GM23248 (cell line): ENCODE results near the gene MGP. TPM values are rescaled to one million over a fixed set of nuclear protein-coding genes. Genes with fewer than 3 reads are reported as not detected.

ENCODE experiments used
- DNase-seq: peaks from one replicate; pipeline ENCODE4 v3.0.0-alpha.2; 2015
- H2AFZ ChIP-seq: fragments of 200-600 bp; sonication (generic); 2 replicates; pipeline ENCODE4 v1.6.1; 2016; ENCODE audit warnings: antibody characterized with exemption
- H3F3A ChIP-seq: fragments of 200-600 bp; sonication (generic); 2 replicates; pipeline ENCODE4 v1.6.1; 2016; ENCODE audit warnings: mild to moderate bottlenecking, antibody characterized with exemption, mixed run types; ENCODE audit not compliant: insufficient read depth
- H3K27ac ChIP-seq: fragments of 200-600 bp; sonication (generic); 2 replicates; pipeline ENCODE4 v1.5.1; 2016; ENCODE audit warnings: mild to moderate bottlenecking
- H3K27me3 ChIP-seq: fragments of 200-600 bp; sonication (generic); replicated peaks from 2 replicates; pipeline ENCODE4 v1.6.1; 2016; ENCODE audit warnings: mild to moderate bottlenecking; ENCODE audit not compliant: insufficient read depth
- H3K36me3 ChIP-seq: fragments of 200-600 bp; sonication (generic); 2 replicates; pipeline ENCODE4 v1.6.1; 2016; ENCODE audit warnings: low read depth, mild to moderate bottlenecking
- H3K4me1 ChIP-seq: fragments of 200-600 bp; sonication (generic); 2 replicates; pipeline ENCODE4 v1.6.1; 2016; ENCODE audit warnings: mild to moderate bottlenecking; ENCODE audit not compliant: insufficient read depth
- H3K4me2 ChIP-seq: fragments of 200-600 bp; sonication (generic); one replicate; pipeline ENCODE4 v1.6.1; 2016; ENCODE audit warnings: mild to moderate bottlenecking; ENCODE audit not compliant: unreplicated experiment
- H3K4me3 ChIP-seq: fragments of 200-600 bp; sonication (generic); 2 replicates; pipeline ENCODE4 v1.5.1; 2016; ENCODE audit warnings: mild to moderate bottlenecking
- H3K79me2 ChIP-seq: fragments of 200-600 bp; sonication (generic); 2 replicates; pipeline ENCODE4 v1.6.1; 2016; ENCODE audit warnings: mild to moderate bottlenecking; ENCODE audit not compliant: insufficient read depth
- H3K9ac ChIP-seq: fragments of 200-600 bp; sonication (generic); 2 replicates; pipeline ENCODE4 v1.6.1; 2016; ENCODE audit warnings: mild to moderate bottlenecking
- H3K9me2 ChIP-seq: fragments of 200-600 bp; sonication (generic); 2 replicates; pipeline ENCODE4 v1.6.1; 2016; ENCODE audit warnings: mixed run types, mild to moderate bottlenecking, moderate library complexity; ENCODE audit not compliant: insufficient read depth
- H3K9me3 ChIP-seq: fragments of 200-600 bp; sonication (generic); one replicate; pipeline ENCODE4 v1.6.1; 2017; ENCODE audit warnings: low read depth
- H4K20me1 ChIP-seq: fragments of 200-600 bp; sonication (generic); 2 replicates; pipeline ENCODE4 v1.6.0; 2016; ENCODE audit not compliant: insufficient read depth
- EZH2 ChIP-seq: fragments of 200-600 bp; sonication (generic); IDR thresholded peaks from 2 replicates; pipeline ENCODE4 v1.6.1; 2018; ENCODE audit warnings: antibody characterized with exemption, mild to moderate bottlenecking; ENCODE audit not compliant: insufficient read depth, poor library complexity, severe bottlenecking
- EZH2phosphoT487 ChIP-seq: fragments of 200-600 bp; sonication (generic); IDR thresholded peaks from 2 replicates; pipeline ENCODE4 v1.6.1; 2018; ENCODE audit warnings: antibody characterized with exemption, moderate library complexity, mild to moderate bottlenecking, low read depth; ENCODE audit not compliant: insufficient read depth
- WGBS, 2 experiments: methylation state at CpG; one replicate each; pipeline ENCODE4 v1.1.6; 2015 to 2017; ENCODE audit warnings: low lambda C conversion rate in 2 of 2, low coverage in 1 of 2; ENCODE audit errors: missing lambda C conversion rate in 2 of 2; 5-methylcytosine and 5-hydroxymethylcytosine counted together
- in situ Hi-C: fragments of 300-500 bp; cut with MboI; formaldehyde crosslinking; loops from 2 replicates; pipeline ENCODE4 v1.15.0; 2020
- polyA plus RNA-seq: library from polyadenylated mRNA; unstranded; fragments of >200 nt; fragmentation: Nextera tagmentation; extraction: Ambion mirVana; gene quantifications from 2 replicates; pipeline ENCODE4 v1.2.1, GENCODE V29; 2016
- total RNA-seq: library from RNA; depleted of rRNA; stranded (reverse); fragments of >200 nt; shearing (Covaris generic); gene quantifications from 2 replicates; pipeline ENCODE4 v1.2.3, GENCODE V29; 2014

Gene MGP
- total and polyA plus RNA-seq, 2 experiments from 2014 or later: 0.86 to 1.3 TPM

GRCh38 chr12:14871886-14872285 lies 13.8 kb downstream of the MGP start:
- TF ChIP-seq EZH2phosphoT487 (no peak), EZH2 (no peak)
- no peak for DNase-seq
- no peaks in the 10 kb centered on the region for H3K27me3 ChIP-seq
- in situ Hi-C loops: no loop called here
- H3K4me3 ChIP-seq: no peak overlapping the region
- H3K4me1 ChIP-seq: no peaks in the 10 kb centered on the region
- no peak overlapping the region for H3K4me2 ChIP-seq
- H3K9ac ChIP-seq: no peak overlapping the region
- H3F3A ChIP-seq: no peaks in the 10 kb centered on the region
- no peak overlapping the region for H2AFZ ChIP-seq
- no peaks in the 10 kb centered on the region for H3K9me3 ChIP-seq
- no peaks in the 10 kb centered on the region for H3K36me3 ChIP-seq
- H3K27ac ChIP-seq: no peak overlapping the region
- 36 to 40% methylated on average over 1 of the region's 1 CpG for WGBS, 2 experiments
- no peaks in the 10 kb centered on the region for H3K79me2 ChIP-seq
- H4K20me1 ChIP-seq: no peaks in the 10 kb centered on the region
- no peaks in the 10 kb centered on the region for H3K9me2 ChIP-seq

- Histone ChIP-seq H3K79me2 (no peaks in the 10 kb centered on the region), H3K4me1 (no peaks in the 10 kb centered on the region), H2AFZ (no peak overlapping the region), H3K27me3 (no peaks in the 10 kb centered on the region), H3K27ac (no peak overlapping the region), H3K4me3 (no peak overlapping the region), H3K9ac (no peak overlapping the region), H3K9me2 (no peaks in the 10 kb centered on the region), H3K9me3 (no peaks in the 10 kb centered on the region), H3K36me3 (no peaks in the 10 kb centered on the region), H3F3A (no peaks in the 10 kb centered on the region), H4K20me1 (no peaks in the 10 kb centered on the region), H3K4me2 (no peak overlapping the region)
- DNase-seq: no peak
- in situ Hi-C loops: no loop called here
- TF ChIP-seq EZH2 (no peak), EZH2phosphoT487 (no peak)
- 94 to 97% methylated on average over 1 of the region's 1 CpG for WGBS, 2 experiments
Observed at GRCh38 chr12:14871247-14871646, 14.4 kb downstream of the MGP start.

DNA sequence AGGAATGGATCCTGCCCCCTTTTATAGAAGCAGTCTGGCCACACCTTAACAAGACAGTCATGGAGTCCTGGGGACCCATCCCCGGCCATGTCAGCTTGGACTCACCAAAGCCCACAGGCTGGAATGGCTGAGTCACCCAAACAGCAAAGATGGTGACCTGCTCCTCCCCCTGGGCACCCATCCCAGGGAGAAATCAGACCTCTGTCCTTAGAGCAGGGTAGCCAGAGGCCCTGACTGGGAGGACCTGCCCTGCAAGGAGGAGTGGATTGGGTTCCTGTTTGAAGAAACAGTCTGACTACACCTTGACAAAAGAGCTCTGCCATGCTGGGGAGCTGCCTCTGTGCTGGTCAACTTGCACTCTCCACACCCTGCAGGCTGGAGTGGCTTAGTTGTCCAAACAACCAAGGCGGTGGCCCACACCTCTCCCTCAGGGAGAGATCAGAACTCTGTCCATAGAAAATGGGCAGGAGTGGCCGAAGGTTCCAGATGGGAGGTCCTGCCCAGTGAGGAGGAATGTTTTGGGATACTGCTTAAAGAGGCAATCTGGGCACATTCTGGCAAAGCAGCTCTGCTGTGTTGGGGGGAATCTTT lies 16.6 kb downstream of the MGP start:
- in situ Hi-C loops: no loop called here
- Histone ChIP-seq H3K27ac (no peak overlapping the region), H3K4me3 (no peak overlapping the region), H3K9me2 (no peaks in the 10 kb centered on the region), H4K20me1 (no peaks in the 10 kb centered on the region), H3K9ac (no peak overlapping the region), H3K36me3 (no peaks in the 10 kb centered on the region), H3K4me2 (no peak overlapping the region), H2AFZ (no peak overlapping the region), H3K27me3 (no peaks in the 10 kb centered on the region), H3K4me1 (no peaks in the 10 kb centered on the region), H3F3A (no peaks in the 10 kb centered on the region), H3K79me2 (no peaks in the 10 kb centered on the region), H3K9me3 (no peaks in the 10 kb centered on the region)
- WGBS, 2 experiments: 61 to 85% methylated on average over 3 of the region's 3 CpGs
- peak; percentile 11 for DNase-seq
- TF ChIP-seq EZH2phosphoT487 (no peak), EZH2 (no peak)

DNA sequence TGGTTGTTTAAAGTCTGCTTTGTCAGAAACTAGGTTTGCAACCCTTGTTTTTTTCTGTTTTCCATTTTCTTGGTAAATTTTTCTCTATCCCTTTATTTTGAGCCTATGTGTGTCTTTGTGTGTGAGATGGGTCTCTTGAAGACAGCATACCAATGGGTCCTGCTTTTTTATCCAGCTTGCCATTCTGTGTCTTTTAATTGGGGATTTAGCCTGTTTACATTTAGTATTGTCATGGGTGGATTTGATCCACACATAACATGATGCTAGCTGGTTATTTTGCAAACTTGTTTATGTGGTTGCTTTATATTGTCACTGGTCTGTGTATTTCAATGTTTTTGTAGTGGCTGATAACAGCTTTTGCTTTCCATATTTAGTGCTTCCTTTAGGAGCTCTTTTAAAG lies 25.2 kb downstream of the MGP start:
- no peaks in the 10 kb centered on the region for H3F3A ChIP-seq
- no peak overlapping the region for H3K27ac ChIP-seq
- H3K4me1 ChIP-seq: no peaks in the 10 kb centered on the region
- no peak overlapping the region for H3K4me3 ChIP-seq
- no peak overlapping the region for H3K4me2 ChIP-seq
- no peaks in the 10 kb centered on the region for H3K27me3 ChIP-seq
- no peaks in the 10 kb centered on the region for H3K79me2 ChIP-seq
- H3K36me3 ChIP-seq: no peaks in the 10 kb centered on the region
- no peaks in the 10 kb centered on the region for H4K20me1 ChIP-seq
- in situ Hi-C loops: no loop called here
- no peak overlapping the region for H3K9ac ChIP-seq
- no peak for TF ChIP-seq EZH2phosphoT487
- no peak for TF ChIP-seq EZH2
- H3K9me2 ChIP-seq: no peaks in the 10 kb centered on the region
- H2AFZ ChIP-seq: no peak overlapping the region
- peaks cover 4% of the 10 kb centered on the region for H3K9me3 ChIP-seq
- no peak for DNase-seq

DNA sequence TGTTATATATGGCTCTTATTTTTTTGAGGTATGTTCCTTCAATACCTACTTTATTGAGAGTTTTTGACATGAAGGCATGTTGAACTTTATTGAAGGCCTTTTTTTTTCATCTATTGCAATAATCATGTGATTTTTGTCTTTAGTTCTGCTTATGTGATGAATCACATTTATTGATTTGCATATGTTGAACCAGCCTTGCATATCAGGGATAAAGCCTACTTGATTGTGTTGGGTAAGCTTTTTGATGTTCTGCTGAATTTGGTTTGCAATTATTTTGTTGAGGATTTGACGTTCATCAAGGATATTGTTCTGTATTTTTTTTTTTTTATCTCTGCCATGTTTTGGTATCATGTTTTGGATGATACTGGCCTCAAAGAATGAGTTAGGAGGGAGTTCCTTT lies 27.1 kb downstream of the MGP start:
- Histone ChIP-seq H3K4me3 (no peak overlapping the region), H3K4me1 (peaks cover 14% of the 10 kb centered on the region), H3K36me3 (no peaks in the 10 kb centered on the region), H2AFZ (no peak overlapping the region), H3K9me3 (peaks cover 4% of the 10 kb centered on the region), H3K4me2 (no peak overlapping the region), H3K79me2 (no peaks in the 10 kb centered on the region), H3K27me3 (no peaks in the 10 kb centered on the region), H3K9me2 (no peaks in the 10 kb centered on the region), H3F3A (no peaks in the 10 kb centered on the region), H4K20me1 (no peaks in the 10 kb centered on the region), H3K27ac (no peak overlapping the region), H3K9ac (no peak overlapping the region)
- DNase-seq: no peak
- in situ Hi-C loops: no loop called here
- TF ChIP-seq EZH2 (no peak), EZH2phosphoT487 (no peak)
- 54 to 62% methylated on average over 1 of the region's 1 CpG for WGBS, 2 experiments
